ENCODE data around the gene NPVF.

The NPVF gene

DNA sequence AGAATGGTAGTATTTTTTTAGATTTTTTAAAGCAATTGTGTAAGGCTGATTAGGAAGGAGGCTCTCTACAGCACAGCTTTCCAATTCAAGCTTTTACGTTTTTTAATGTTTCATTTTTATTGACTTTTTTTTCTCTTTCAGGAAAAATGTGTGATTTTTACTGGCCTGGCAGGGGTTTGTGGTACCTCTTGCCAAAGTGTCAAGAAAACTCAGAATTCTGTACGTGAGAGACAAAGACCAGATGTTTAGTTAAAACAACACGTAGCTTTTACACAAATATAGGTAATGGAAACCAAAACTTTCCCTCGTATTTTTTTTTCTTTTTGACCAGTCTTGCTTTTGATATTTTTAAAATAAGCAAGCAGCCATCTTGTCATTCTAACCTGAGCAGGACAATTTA lies 6.0 kb upstream of the NPVF start:
- no peak for DNase-seq (ENCODE audit: low read depth in 2 of 2)

DNA sequence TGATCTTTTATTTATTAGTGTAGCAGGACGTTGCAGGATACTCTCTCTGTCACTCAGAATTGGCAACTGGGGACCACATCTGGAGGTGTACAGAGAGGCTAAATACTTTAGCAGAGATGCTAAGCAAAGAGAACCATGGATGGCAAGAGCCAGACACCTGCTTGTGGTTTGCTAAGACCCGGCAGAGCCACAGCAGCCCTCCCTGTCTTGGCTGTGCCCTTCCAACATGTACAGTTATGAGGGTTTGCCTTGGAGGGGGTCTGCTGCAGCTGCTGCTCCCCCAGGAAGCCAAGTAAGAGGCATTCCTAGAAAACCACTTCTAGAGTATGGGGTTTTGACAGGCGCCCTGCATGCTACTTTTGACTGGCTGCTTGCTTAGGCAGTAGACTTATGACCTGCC lies 5.1 kb downstream of the NPVF start:
- DNase-seq (ENCODE audit: low read depth in 2 of 2) = no peak

DNA sequence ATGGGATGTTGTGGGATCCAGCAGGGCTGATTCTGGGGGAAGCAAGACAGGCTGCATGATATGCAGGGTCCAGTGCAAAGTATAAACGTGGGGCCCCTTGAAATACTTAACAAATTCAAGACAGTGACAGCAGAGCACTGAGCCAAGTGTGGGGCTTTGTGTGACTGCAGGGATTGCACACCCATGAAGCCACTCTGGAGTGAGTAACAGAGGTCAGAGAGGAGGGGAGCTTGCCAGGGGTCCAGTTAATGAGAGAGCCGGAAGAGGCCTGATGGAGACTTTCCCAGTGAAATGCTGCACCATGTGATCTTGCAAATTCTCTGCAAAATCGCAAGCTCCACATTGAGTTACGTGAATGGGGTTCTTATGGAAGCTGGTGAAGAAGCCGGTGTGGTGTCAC lies 5.6 kb downstream of the NPVF start:
- no peak for DNase-seq (ENCODE audit: low read depth in 2 of 2)

DNA sequence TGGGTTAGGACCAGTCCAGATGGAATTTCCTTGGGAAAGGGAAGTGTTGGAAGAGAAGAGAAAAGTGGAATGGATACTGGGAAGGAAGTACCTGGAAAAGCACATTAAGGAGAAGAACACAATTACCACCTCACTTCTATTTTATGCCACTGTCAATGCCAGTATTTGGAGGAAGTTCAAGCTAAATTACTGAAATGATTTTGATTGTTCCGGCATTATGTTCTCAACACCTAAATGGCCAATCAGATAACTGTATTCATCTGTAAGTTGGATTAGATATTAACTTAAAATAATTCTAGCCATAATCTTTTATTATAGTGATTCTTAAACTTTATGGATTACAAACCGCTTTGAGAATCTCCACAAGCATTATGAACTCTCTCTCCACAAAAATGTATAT lies 7.3 kb downstream of the NPVF start:
- DNase-seq (ENCODE audit: low read depth in 2 of 2) = no peak

- DNase-seq (ENCODE audit: low read depth in 2 of 2) = no peak
Measured at GRCh38 chr7:25218191-25218590, 10.1 kb downstream of the NPVF start.

DNA sequence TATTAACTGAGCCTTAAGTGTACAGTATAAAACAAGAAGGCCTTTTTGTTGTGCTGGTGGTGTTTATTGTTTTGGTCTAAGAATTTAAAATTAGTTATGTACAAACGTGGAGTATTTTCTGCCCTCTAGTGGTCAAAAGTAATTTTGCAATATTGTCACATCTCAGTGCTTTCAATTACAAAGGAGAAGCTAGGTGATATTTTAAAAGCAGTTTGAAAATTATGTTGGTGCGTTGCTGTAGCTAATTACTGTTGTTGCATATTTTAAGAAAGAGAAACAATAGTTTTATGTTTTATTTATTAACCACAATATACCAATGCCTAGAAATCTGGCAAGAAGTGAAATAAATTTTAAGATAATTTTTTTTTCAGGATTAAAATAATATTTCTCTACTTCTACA lies 11.4 kb downstream of the NPVF start:
- no peak for DNase-seq (ENCODE audit: low read depth in 2 of 2)

- no peak for DNase-seq (ENCODE audit: low read depth in 2 of 2)
Measured at GRCh38 chr7:25215694-25216335, 12.5 kb downstream of the NPVF start.

GRCh38 chr7:25208525-25209221 lies 19.6 kb downstream of the NPVF start:
- no peak for DNase-seq (ENCODE audit: low read depth in 2 of 2)

GRCh38 chr7:25207887-25208286 lies 20.4 kb downstream of the NPVF start:
- DNase-seq (ENCODE audit: low read depth in 2 of 2) = no peak

- no peak for DNase-seq (ENCODE audit: low read depth in 2 of 2)
Measured at GRCh38 chr7:25206765-25207164, 21.5 kb downstream of the NPVF start.

- no peak for DNase-seq (ENCODE audit: low read depth in 2 of 2)
Measured at GRCh38 chr7:25196132-25196896, 32.0 kb downstream of the NPVF start.

DNA sequence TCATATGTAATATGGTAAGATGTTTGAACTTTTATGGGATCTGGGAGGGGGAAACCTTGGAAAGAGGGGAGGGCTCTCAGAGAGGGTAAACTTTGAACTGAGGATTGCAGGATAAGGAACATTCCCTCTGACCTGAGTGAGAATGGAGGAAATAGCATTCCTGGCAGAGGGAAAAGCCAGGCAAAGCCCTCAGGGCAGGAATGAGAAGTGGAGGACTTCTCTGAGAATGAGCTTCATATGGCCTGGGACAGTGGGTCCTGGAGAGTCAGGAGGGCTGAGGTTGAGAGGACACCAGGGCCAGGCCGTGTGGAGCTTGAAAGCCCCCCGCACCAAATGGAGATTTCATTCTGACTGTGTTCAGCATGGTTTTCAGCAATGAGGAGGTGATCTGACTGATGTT lies 34.2 kb downstream of the NPVF start:
- DNase-seq (ENCODE audit: low read depth in 2 of 2) = no peak

GRCh38 chr7:25192043-25192442 lies 36.2 kb downstream of the NPVF start:
- DNase-seq (ENCODE audit: low read depth in 2 of 2) = no peak

DNA sequence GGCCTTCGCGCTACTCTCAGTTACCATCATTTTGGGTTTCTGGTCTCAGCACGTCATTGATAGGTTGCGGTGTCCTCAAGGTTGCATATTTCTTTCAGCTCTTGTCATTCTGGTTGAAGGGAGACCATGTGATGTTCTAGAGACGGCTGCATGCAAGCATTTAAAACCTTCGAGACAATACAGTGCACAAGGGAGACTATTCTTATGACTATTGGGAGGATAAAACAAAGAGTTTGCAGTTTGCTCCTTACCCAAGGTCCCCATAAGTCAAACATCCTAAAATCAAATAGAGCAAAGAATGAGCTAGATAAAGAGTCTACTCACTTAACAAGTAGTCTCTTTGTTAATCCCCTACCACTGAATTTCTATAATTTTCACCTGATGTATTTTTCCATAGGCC lies 39.1 kb downstream of the NPVF start:
- DNase-seq (ENCODE audit: low read depth in 2 of 2) = no peak

GRCh38 chr7:25187932-25188331 lies 40.4 kb downstream of the NPVF start:
- DNase-seq (ENCODE audit: low read depth in 2 of 2) = no peak

- no peak for DNase-seq (ENCODE audit: low read depth in 2 of 2)
Measured at GRCh38 chr7:25186436-25186835, 41.9 kb downstream of the NPVF start.

DNA sequence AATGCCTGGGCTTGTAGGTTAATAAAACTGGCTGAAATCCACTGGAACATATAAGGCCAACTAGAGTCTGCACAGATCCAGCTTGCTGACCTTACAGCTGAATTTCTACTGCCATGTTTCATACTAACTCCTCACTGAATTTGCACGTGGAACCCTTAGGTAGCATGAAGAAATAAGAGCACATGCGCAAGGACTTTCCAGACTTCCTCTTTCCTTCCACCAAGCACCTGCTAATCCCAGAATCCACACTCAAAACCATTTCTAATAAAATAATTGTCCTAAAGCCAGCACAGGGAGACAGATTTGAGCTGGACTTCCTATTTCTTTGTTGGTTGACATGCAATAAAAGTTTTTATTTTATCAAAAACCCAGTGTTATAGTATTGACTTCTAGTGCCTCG lies 46.8 kb downstream of the NPVF start:
- no peak for DNase-seq (ENCODE audit: low read depth in 2 of 2)

- no peak for DNase-seq (ENCODE audit: low read depth in 2 of 2)
Measured at GRCh38 chr7:25180946-25181345, 47.3 kb downstream of the NPVF start.

GRCh38 chr7:25180592-25180923 lies 47.7 kb downstream of the NPVF start:
- no peak for DNase-seq (ENCODE audit: low read depth in 2 of 2)

- peak; percentile 89 to 97 for DNase-seq (ENCODE audit: low read depth in 2 of 2)
Measured at GRCh38 chr7:25179771-25180591, 48.3 kb downstream of the NPVF start.

DNA sequence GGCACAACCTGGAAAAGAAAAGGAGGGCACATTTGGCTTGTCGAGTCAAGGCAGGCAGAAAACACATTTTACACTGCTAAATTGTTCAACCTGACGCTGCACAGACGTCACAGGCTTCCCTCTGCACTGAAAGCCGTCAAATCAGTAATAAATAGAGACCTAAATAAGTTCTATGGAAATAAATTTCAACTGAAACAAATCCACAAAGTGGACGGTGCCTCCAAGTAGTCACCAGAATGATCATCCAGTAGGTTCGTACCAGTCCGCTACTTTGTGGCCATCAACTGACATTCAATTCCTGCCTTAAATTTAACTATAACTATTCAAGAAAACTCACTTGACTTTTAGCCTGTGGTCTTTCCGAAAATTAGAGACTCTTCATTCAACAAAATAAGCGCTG lies 49.0 kb downstream of the NPVF start:
- no peak for DNase-seq (ENCODE audit: low read depth in 2 of 2)
